GM18502 (cell line): ENCODE measurements around the gene RGS12.

Experiments
- ATAC-seq: cut with Tn5 transposase; IDR thresholded peaks from one replicate; pipeline ENCODE4 v1.9.1; 2021; ENCODE audit warnings: mild to moderate bottlenecking; ENCODE audit not compliant: unreplicated experiment, poor library complexity

The RGS12 gene

GRCh38 chr4:3324093-3324815, 31.4 kb downstream of the RGS12 start:
- no peak for ATAC-seq

- ATAC-seq = no peak
Observed at GRCh38 chr4:3328814-3329663, 36.2 kb downstream of the RGS12 start.

DNA sequence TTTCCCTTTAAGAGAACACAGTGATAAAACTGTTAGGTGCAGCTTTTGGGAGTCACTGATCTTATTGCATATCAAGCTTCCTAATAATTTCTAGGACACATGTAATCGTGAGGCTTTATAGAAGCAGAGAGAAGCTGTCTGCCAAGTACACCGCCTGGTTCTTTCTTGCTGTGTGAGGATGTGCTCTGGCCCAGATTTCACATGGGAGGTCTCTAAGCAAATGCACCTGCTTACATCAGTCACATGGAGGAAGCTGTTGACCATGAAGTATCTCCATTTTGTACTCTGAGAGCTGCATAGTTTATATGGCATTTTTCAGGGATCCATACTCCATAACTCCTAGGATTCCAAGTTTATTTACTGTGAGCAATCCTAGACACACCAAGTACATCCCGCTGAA, 37.1 kb downstream of the RGS12 start:
- ATAC-seq = no peak

DNA sequence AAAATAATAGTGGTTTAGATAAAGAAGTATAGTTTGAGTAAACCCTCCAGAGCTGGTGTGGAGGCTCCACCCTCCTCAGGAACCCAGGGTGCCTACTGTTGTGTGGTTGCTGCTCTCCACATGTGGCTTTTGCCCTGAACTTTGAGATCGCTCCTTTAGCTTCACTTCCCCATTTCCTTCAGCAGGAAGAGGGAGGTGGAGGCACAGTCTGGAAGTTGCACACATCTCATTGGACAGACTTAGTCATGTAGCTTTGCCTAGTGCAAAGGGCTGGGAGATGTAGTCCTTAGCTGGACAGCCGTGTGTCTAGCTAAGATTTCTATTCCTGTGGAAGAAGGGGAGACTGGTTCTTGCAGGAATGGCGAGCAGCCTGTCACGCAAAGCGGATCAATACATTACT, 37.9 kb downstream of the RGS12 start:
- no peak for ATAC-seq

- ATAC-seq = no peak
Observed at GRCh38 chr4:3331511-3332394, 38.9 kb downstream of the RGS12 start.

- no peak for ATAC-seq
Observed at GRCh38 chr4:3332498-3332897, 39.7 kb downstream of the RGS12 start.

DNA sequence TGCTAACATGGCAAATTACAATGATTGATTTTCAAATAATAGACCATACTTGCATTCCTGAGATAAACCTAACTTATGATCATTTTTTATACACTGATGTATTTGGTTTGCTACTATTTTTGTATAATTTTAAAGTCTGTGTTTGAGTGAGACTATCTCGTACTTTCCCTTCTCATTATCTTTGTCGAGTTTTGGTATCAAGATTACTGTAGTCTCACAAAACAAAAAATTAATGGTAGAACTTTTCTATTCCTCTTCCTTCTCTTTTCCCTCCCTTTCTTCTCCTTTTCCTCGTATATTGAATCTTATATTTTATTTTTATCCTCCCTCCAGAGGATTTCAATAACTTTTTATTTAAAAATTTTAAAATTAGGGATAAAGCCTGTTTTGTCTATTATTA, 41.5 kb downstream of the RGS12 start:
- ATAC-seq = no peak

DNA sequence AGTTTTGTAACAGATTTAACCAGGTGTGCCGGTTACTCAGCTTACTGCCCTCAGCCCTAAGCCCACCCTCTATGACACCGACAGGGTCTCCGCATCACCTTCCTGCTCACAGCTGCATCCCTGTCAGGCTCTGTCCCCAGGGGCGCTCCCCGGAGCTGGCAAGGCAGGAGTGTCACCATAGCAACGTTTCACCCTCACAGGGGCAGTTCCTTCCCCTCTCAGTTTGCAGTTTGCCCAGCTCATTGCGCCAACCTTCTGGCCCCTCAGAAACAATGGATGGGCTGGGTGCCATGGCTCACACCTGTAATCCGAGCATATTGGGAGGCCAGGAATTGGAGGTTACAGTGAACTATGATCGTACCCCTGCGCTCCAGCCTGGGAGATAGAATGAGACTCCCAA, 42.6 kb downstream of the RGS12 start:
- ATAC-seq = no peak

DNA sequence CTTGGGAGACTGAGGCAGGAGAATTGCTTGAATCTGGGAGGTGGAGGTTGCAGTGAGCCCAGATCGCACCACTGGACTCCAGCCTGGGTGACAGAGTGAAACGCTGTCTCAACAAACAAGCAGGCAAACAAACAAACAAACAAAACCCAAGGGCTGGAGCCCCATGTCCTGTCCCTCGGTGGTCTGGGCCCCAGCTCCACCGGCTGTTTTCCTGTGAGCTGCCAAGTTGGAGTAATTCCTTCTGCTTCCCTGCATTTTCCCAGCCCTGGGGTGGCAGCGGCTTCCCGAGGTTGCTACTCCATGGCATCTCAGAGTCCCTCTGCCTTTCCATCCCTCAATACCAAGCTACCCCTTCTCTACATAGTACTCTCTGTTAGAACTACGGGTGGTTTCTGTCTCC, 43.2 kb downstream of the RGS12 start:
- no peak for ATAC-seq

DNA sequence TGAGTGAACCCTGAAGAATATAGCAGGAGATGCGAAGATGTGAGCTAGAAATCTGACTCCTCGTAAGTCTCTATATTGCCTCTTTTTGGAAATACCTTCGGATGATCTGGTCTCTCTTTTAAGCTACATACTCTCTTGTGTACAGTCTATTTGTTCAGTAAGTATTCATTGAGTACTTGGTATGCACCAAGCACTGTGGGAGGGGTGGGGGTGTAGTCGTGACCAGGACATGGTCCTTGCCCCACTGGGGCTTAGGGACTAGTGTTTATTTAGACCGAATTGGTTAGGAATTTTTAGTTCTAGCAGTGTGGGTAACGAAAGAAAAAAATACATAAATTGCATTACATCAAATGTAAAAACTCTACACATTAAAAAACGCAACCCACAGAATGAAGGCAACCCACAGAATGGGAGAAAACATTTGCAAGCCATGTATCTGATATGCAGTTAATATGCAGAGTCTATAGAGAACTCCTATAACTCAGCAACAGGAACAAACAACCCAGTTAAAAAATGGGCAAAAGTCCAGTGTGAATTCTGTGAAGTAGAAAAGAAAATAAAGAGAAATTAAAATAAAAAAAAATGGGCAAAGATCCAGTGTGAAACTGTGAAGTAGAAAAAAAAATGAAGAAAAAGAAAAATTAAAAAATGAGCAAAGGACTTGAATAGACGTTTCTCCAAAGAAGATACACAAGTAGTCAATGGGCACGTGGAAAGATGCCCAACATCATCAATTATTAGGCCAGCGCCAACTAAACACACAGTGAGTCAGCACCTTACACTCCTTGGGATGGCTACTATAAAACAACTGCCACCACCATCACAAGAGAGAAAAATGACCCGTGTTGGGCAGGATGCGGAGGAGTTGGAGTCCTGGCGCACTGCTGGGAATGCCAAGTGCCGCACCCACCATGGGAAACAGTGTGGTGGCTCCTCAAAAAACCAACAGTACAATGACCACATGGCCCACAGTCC, 43.8 kb downstream of the RGS12 start:
- ATAC-seq = no peak

- no peak for ATAC-seq
Observed at GRCh38 chr4:3337357-3337732, 44.5 kb downstream of the RGS12 start.

DNA sequence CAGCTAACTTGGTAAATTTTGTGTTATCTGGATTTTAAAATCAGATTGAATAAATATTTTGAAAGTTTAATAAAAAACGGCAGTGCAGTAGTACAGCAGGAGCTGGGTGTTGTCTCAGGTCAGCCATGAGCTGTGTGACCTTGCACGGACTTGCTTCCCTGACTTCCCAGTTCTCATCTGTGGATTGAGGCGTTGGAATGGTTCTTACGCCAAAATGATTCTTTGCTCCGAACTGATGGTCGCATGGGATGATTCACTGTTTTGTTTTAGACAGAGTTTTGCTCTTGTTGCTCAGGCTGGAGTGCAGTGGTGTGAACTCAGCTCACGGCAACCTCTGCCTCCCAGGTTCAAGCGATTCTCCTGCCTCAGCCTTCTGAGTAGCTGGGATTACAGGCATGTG, 45.0 kb downstream of the RGS12 start:
- no peak for ATAC-seq

GRCh38 chr4:3338321-3338838, 45.6 kb downstream of the RGS12 start:
- ATAC-seq = no peak

DNA sequence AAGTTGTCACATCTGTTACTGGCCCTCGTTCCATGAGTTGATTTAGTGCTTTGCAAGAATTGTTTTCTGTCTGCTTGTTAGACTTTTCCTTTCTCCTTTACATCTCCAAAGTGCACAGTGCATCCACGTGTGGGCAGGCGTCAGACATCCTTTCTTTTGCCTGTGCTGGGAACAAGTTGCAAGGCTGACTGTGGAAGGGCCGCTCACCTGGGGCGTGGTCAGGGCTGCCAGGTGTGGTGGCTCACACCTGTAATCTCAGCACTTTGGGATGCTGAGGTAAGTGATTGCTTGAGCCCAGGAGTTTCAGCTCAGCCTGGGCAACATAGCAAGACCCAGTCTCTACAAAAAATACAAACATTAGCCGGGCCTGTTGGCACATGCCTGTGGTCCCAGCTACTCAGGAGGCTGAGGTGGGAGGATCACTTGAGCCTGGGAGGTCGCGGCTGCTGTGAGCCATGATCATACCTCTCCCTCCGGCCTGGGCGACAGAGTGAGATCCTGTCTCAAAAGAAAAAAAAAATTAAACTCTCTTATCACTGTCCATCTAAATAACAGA, 46.2 kb downstream of the RGS12 start:
- ATAC-seq = no peak

GRCh38 chr4:3339577-3339976, 46.8 kb downstream of the RGS12 start:
- no peak for ATAC-seq

GRCh38 chr4:3340038-3340699, 47.3 kb downstream of the RGS12 start:
- no peak for ATAC-seq

DNA sequence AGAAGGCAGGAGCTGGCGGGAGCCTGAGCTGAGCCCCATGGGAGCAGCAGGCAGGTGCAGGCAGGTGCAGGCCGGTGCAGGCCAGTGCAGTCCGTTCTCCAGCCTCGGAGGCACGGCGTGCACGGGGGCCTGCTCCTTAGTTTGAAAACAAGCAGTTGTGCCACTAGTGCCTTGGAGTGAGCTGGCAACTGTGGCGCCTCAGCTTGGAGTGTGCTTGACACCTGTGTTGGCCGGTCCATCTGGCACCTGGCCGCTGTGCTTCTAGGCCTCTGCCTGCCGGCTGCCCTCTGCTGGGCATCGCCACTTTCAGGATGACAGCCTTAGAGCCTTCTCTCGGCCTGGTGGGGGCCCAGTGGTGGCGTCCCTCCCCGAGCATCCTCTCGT, 47.9 kb downstream of the RGS12 start:
- no peak for ATAC-seq

DNA sequence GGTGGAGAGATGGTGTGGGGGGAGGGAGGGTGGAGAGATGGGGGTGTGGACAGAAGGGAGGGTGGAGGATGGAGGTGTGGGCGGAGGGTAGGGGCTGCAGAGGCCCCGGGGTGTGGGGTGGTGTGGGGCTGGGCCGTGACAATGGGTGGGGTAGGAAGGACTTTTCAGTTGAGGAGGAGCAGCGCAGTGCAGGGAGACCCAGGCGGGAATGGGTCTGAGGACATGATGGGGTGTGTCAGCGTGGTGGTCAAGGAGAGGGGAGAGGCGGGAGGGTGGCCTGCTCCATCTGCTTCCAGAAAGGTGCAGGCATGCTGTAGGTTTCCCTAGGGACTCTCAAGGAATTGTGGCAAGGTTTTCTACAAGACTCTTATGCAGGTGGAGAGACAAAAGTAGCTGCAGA, 48.9 kb downstream of the RGS12 start:
- no peak for ATAC-seq
